Measurements from ENCODE around the gene HESX1.

Gene HESX1

GRCh38 chr3:57168151-57168550, 31.6 kb downstream of the HESX1 start:
- in situ Hi-C loops (cut with HindIII; ENCODE audit: low sequenced_read_pairs), result no loop called here

- in situ Hi-C loops (cut with HindIII; ENCODE audit: low sequenced_read_pairs), result no loop called here
Observed at GRCh38 chr3:57166660-57167059, 33.1 kb downstream of the HESX1 start.

- in situ Hi-C loops (cut with HindIII; ENCODE audit: low sequenced_read_pairs), result no loop called here
Observed at GRCh38 chr3:57165641-57166040, 34.1 kb downstream of the HESX1 start.

- in situ Hi-C loops (cut with HindIII; ENCODE audit: low sequenced_read_pairs), result no loop called here
Observed at GRCh38 chr3:57164657-57165573, 34.9 kb downstream of the HESX1 start, which contains the start of gene IL17RD. Gene IL17RD (minus strand): TSS chr3:57165353. CDS start chr3:57165286, 67 bp downstream.

GRCh38 chr3:57164217-57164656, 35.5 kb downstream of the HESX1 start:
- in situ Hi-C loops (cut with HindIII; ENCODE audit: low sequenced_read_pairs), result no loop called here

- in situ Hi-C loops (cut with HindIII; ENCODE audit: low sequenced_read_pairs), result no loop called here
Observed at GRCh38 chr3:57163751-57164150, 36.0 kb downstream of the HESX1 start.

GRCh38 chr3:57161915-57162314, 37.9 kb downstream of the HESX1 start:
- in situ Hi-C loops (cut with HindIII; ENCODE audit: low sequenced_read_pairs), result no loop called here

GRCh38 chr3:57160765-57161538, 38.8 kb downstream of the HESX1 start:
- in situ Hi-C loops (cut with HindIII; ENCODE audit: low sequenced_read_pairs), result no loop called here

- in situ Hi-C loops (cut with HindIII; ENCODE audit: low sequenced_read_pairs), result no loop called here
Observed at GRCh38 chr3:57160076-57160764, 39.6 kb downstream of the HESX1 start.

- in situ Hi-C loops (cut with HindIII; ENCODE audit: low sequenced_read_pairs), result no loop called here
Observed at GRCh38 chr3:57158813-57159738, 40.7 kb downstream of the HESX1 start.

- in situ Hi-C loops (cut with HindIII; ENCODE audit: low sequenced_read_pairs), result no loop called here
Observed at GRCh38 chr3:57158325-57158724, 41.5 kb downstream of the HESX1 start.

GRCh38 chr3:57157545-57157944, 42.2 kb downstream of the HESX1 start:
- in situ Hi-C loops (cut with HindIII; ENCODE audit: low sequenced_read_pairs), result no loop called here

GRCh38 chr3:57155310-57155643, 44.5 kb downstream of the HESX1 start:
- in situ Hi-C loops (cut with HindIII; ENCODE audit: low sequenced_read_pairs), result no loop called here

GRCh38 chr3:57154470-57155309, 45.1 kb downstream of the HESX1 start:
- in situ Hi-C loops (cut with HindIII; ENCODE audit: low sequenced_read_pairs), result no loop called here

GRCh38 chr3:57152151-57153143, 47.3 kb downstream of the HESX1 start:
- in situ Hi-C loops (cut with HindIII; ENCODE audit: low sequenced_read_pairs), result no loop called here

- in situ Hi-C loops (cut with HindIII; ENCODE audit: low sequenced_read_pairs), result no loop called here
Observed at GRCh38 chr3:57151749-57152148, 48.0 kb downstream of the HESX1 start.

GRCh38 chr3:57151021-57151449, 48.7 kb downstream of the HESX1 start:
- in situ Hi-C loops (cut with HindIII; ENCODE audit: low sequenced_read_pairs), result no loop called here

- in situ Hi-C loops (cut with HindIII; ENCODE audit: low sequenced_read_pairs), result no loop called here
Observed at GRCh38 chr3:57150113-57150581, 49.6 kb downstream of the HESX1 start.

Data from DLD1 (cell line).